HG03097 (cell line): ENCODE data around the gene MORN1.

Experiments used
- ATAC-seq: cut with Tn5 transposase; IDR thresholded peaks from one replicate; pipeline ENCODE4 v1.9.1; 2021; ENCODE audit not compliant: unreplicated experiment, low FRiP score

The MORN1 gene

DNA sequence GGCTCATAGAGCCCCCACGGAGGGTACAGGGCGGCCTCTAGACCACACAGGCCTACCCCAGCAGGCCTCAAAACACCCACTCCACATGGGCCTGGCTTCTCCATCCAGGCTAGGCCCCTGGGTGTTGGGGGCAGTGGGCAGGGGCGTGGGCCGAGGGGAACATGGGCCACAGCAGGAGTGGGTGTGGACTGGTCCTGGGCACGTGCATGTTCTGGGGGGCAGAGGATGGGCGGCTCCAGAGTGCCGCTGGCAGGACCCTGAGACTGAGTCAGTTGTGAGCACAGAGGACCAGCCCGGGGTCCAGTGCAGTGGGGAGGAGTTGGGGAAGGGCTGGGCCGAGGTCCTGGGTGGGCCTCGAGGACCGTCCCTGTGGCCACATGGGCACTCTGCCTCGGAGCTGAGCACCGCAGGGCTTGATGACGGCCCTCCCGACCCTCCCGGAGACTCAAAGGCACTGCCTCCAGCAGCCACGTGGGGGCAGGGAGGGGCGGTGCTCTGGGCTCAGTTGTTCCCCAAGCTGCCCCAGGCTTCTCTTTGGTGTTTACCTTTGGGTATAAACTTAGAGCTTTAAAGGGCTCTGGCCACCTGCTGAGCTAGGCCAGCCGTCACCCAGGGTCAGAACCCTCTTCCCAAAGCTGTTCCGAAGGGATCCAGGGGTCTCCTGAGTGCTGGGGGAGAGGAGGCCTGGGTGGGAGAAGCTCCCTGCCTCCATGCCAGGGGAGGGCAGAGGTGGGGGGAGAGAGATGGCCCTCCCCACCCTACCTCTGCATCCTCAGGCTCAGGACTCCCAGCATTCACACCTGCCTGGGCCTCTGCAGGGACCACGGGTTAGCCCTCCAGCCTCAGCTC is 79.9 kb downstream of the MORN1 start:
- ATAC-seq, result no peak

DNA sequence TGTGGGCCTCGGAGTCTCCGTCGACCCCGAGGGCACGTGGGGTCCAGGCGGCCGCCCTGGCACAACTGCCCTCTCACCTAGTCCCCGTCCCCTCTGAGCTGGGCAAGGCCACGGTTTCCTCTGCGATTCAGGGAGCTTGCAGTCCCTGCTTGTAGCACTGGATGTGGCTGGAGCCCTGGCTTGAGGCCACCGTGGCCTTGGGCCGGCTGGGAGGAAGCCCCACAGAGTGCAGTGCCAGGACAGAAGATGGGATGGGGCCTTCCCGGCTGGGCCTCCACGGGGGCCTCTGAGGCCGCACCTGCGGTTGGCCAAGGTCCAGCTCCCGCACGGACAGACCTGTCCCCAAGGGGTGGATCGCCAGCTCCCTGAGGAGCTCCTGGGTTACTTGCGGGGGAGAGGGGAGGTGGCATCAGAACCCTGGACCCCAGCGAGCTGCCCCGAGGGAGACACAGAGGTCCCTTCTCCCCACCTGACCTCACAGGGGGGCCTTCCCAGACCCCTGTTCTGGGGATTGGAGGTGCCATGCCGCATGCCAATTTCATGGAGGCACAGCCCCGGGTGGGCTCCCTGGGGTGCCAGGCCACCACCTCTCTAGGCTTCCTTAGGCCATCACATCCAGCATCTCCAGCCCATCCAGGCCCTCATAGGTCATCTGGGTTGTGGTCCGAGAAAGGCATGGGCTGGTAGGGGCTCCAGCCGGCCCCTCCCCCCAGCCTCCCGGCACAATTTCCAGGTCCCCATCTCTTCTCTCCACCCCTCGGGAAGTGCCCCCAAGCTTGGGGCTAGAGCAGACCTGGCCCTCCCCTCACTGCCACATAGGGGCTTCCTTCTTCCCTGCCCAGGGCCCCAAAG is 80.8 kb downstream of the MORN1 start:
- no peak for ATAC-seq

DNA sequence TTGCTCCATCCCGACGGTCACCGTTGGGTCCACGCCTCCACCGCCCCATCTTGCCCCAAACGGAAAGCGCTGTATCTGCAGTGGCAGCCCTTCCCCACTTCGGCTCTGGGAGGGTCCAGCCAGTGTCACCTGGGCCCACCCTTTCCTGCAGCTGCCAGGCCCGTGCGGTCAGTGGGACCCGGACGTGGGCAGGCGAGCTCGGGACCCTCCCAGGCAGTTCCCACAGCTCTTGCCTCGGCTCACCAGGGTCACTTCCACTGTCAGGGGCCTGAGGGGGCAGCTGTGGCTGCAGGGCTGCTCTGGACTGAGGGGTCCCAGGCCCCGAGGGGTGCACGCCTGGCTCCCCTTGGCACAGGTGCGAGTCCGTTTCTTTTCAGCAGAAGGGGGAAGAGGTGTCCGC is 82.5 kb downstream of the MORN1 start:
- ATAC-seq, result no peak

DNA sequence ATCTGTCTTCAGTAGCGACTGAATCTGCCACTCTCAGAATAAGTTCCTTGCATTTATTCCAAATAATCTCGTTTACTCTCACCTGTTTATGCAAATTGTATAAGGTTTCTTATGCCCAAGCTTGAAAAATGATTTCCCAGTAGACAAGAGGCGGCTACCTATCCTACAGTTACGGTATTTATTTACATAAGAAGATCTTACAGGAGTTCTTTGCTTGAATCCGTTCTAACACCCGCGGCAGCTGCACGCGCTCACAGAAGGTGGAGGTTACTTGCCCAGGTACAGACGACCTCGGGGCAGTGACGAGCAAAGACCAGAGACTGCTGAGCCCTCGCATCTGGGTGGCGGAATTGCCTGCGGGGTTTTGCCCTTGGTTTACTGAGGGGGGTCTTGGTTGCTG is 83.4 kb downstream of the MORN1 start:
- no peak for ATAC-seq

DNA sequence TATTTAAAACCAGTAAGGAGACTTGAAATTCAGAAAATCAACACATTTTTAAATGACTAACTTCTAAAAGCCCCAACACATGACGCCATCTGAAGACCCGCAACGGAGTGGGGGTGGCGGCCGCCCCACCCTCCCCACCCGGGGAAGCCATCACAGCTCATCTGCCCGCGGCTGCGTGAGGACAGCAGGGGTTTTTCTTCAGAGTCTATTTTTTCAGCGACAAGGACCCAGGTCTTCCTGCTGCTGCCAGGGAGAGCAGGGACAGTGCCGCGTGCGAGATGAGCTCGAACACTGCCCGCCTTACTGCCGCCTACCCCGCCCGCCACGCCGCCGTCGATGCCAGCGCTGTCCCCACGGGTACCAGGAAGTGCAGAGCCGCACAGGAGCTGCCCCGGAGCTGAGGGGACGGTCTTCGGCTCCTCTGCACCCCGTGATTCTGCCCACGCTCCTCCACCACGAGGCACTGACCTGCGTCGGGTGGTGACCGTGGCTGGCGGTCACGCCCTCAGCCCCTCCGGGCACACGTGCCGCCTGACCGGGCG is 84.2 kb downstream of the MORN1 start:
- no peak for ATAC-seq

DNA sequence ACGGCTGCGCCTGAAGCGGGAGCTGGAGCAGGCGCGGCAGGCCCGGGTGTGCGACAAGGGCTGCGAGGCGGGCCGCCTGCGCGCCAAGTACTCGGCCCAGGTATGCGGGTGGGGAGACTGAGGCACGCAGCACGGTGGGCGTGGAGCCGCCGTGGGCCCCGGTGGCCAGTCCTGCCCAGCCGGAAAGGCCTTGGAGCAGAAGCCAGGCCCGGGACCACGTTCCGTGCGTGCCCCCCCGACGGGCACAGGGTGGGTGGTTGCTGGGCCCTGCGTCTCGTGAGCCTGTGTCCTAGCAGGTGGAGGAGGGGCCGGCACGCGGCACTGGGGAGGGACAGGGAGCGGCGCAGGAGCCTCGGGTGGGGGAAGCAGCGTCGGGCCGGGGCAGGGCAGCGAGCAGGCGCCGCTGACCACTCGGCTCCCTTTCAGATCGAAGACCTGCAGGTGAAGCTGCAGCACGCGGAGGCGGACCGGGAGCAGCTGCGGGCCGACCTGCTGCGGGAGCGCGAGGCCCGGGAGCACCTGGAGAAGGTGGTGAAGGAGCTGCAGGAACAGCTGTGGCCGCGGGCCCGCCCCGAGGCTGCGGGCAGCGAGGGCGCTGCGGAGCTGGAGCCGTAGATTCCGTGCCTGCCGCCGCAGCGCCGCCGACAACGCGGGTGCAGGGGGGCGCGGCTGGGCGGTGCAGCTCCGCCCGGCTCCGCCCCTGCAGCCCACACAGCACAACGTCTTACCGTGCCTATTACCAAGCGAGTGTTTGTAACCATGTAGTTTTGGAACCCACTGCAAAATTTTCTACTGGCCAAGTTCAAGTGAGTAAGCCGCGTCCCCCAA is 85.0 kb downstream of the MORN1 start:
- no peak for ATAC-seq

DNA sequence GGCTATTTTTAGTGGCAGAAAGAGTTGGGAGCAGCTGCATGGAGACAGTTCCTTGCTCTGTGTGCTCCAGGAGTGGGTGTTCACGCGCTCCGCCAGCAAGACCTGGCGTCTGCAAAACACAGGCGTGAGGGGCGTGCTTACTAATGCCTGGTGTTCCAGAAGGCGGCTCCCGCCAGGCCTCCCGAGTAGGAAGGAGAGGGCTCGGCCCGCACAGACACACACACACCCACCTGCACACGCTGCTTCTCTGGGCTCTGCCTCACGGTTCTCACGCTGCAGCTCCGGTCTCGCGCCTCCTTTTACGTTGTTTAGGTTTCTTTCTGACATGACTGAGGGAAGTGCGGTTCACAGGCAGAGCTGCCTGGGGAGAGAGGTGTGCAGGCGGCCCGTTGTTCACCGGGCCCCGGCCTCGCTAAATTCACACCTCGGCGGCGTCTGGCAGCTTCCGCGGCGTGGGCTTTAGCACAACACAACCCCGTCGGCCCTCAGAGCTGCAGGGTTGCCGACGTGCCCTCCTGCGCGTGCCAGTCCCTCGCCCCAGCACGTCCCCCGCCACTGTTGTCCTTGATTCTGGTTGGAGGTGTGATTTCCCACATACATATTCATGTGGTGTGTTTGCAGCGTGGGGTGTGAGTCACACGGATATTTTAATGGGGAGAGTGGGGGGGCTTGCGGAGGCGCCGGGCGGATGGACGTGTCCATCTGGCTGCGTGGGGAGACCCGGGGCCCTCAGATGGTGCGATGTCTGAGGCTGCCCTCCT is 86.3 kb downstream of the MORN1 start:
- ATAC-seq, result no peak

DNA sequence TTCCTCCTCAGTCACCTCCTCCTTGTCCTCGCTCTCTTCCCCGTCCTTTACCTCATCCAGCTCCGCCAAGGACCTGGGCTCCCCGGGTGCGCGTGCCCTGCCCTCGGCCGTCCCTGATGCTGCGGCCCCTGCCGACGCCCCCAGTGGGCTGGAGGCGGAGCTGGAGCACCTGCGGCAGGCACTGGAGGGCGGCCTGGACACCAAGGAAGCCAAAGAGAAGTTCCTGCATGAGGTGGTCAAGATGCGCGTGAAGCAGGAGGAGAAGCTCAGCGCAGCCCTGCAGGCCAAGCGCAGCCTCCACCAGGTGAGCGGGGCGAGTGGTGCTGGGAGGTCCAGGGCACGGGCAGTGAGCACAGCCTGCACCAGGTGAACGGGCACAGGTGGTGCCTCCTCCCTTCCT is 87.1 kb downstream of the MORN1 start:
- ATAC-seq, result no peak

DNA sequence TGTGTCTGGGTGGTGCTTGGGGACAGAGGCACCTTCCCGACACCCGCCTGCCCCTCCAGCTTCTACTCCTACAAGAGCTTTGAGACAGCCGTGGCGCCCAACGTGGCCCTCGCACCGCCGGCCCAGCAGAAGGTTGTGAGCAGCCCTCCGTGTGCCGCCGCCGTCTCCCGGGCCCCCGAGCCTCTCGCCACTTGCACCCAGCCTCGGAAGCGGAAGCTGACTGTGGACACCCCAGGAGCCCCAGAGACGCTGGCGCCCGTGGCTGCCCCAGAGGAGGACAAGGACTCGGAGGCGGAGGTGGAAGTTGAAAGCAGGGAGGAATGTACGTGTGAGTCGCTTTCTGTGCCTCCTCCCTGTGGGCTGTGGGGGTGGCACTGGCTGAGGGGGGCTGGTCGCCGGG is 87.6 kb downstream of the MORN1 start:
- ATAC-seq, result no peak

DNA sequence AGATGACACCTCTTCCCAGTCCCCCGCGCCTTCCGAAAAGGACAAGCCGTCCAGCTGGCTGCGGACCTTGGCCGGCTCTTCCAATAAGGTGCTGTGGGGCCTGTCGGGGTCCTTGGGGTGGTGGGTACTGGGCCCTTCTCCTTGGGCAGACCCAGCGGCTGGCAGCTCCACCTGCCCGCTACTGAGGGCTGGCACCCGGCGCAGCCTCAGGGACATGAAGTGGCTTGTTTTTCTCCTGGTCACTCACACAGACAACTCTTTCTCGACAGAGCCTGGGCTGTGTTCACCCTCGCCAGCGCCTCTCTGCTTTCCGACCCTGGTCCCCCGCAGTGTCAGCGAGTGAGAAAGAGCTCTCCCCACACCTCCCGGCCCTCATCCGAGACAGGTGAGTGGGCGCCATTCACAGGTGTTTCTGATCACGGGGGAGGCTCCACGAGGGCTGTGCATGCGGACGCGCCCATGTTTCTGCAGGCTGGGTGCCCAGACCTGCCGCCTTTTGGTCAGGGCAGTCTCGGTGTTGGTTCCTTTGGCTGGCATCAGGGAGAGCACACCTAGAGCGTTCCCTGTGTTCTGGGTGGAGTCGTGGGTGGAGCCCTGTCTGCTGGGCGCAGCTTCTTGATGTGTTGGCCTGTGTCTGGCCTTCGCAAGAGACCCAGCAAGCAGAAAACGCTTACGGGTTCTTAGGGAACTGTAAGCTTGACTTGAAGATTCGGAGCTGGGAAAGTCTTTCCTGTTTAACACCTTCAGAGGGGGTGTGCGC is 88.2 kb downstream of the MORN1 start:
- ATAC-seq, result no peak

DNA sequence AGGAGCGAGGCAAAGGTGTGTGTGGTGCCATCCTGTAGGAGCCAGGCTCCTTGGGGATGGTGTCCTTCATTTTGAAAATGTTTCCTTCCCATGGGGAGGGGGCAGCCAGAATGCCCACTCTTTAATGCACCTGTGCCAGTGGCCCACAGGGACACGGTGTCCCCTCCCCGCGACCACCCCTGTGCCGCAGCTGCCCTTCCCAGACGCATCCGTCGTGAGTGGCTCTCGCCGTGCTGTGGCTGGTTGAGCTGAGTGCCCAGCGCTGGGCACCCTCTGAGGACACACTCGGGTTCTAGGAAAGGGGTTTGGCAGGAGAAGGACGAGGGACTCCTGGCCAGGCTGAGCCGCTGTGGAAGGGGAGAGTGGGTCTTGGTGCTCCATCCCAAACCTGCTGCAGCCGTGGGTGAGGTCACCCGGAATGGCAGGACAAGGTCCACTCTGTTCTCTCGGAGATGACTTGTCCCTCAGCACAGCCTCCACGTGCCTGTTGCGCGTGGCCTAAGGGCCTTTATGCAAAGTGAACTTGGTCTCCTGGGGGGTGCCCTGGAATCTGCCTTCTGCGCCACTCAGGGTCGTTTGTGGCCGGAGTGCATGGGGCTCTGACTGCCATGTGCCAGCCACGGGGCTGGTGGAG is 88.9 kb downstream of the MORN1 start:
- no peak for ATAC-seq

DNA sequence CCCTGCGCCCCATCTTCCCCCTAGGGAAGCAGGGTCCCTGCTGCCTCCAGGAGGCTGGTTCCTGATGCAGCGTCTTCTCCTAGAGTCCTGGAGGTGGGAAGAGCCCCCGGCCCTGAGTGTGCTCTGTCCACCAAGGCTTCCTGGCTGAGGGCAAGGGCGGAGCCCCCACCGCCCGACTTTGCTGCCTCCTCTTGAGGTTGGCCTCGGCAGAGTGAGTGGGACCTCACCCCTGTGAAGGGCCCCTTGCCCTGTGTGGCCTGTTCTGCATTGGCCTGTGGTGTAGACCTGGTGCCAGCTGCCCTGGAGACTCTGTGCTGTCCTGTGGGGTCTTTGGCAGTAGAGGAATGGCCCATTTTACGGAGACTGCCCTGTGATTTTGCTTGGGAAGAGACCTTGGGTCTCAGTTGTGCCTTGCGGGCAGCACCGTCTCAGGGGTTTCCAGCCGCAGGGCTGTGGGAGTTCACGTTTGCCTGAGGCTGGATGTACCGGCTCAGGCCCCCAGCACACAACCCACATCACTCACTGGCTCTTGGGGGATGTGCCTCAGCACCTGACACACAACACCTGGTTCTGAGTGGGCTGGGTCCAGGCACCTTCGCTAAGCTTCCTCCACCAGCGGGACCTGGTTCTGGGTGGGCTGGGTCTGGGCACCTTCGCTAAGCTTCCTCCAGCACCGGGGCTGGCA is 89.6 kb downstream of the MORN1 start:
- ATAC-seq, result no peak

DNA sequence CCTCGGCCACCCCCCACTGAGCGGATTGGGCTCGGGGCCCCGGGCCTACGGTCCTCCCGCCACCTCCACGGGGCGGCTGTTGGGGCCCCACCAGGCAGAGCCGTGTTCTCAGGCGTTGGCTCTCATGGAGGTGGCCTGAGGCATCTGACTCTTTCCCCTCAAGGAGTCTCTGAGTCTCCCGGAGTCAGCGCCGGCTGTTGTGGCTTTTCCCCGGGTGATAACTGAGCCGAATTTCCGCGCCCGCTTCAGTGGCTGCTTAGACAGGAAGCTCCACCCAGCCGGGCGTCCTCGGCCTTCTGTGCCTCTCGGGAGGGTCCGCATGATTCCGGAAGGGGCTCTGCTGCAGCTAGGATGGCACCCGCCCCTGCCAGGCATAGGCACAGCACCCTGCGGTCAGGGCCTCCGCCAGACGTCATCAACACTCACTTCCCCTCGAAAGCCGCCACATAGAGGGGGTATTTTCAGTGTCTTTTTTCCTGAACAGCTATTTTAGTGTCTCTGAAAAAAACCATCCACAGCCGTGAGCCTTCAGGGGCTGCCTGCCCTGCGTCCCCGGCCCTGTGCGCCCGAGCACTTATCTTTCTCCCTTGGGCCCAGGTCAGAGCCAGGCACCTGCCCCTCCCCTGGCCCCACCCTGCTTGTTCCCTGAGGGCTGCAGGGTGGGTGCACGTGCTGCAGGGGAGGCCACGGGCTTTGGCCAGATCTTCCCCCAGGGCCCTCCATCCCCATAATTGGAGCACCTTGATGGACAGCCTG is 90.3 kb downstream of the MORN1 start:
- ATAC-seq, result peak; percentile 56

DNA sequence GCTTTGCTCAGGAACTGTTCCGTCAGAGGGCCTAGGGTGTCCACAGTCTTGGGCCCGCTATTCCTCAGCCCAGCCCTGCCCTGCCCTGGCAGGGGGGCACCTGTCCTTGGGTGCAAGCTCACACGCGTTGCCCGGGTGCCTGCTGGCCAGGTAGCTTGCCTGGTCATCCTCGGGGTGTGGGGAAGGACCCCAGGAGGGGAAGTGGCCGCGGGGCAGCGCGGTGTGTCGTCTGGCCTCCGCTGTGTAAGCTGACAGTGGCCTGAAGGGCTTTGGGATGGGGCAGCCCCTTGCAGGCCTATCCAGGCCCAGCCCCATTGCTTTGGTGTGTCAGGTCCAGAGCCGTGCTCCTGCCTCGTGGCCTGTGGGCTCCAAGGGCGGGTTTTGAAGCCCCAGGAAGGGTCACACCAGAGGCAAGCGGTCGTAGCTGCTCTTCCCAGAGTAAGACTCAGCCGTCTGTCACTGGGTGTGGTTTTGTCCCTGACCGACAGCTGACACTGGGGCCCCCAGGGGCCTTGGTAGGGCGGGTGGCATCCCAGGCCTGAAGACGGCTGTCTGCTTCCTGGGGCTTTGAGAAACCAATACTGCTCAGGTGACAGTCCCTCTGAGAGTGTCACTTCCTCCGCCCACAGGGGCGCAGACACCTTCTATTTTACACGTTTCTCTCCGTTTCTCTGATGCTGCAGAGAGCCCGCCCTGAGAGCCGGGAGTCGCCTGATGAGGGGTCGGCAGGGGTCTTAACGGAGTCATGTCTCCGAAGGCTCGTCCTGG is 91.2 kb downstream of the MORN1 start:
- ATAC-seq, result peak; percentile 50

DNA sequence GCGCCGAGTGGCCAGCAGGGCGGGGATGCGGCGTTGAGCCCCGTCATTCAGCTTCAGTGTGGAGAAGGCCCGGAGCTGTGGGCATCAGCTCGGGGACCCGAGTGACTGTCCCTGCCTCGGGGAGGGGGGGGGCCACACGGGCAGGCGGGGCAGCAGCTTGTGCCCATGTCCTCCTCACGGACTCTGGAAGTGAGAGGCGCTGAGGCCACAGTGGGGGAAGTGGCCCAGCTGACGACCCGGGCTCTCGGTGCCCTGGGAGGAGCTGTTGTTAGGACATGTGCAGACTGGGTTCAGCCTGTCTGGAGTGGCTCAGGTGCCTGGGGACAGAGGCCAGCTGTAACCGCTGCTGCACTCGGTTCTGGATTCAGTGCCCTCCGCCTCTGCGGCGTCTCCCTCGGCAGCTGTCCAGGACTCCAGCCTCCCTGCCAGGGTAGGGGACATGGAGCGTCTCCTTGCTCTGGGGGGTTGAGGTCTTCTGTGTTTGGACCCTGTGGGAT is 92.2 kb downstream of the MORN1 start:
- no peak for ATAC-seq

DNA sequence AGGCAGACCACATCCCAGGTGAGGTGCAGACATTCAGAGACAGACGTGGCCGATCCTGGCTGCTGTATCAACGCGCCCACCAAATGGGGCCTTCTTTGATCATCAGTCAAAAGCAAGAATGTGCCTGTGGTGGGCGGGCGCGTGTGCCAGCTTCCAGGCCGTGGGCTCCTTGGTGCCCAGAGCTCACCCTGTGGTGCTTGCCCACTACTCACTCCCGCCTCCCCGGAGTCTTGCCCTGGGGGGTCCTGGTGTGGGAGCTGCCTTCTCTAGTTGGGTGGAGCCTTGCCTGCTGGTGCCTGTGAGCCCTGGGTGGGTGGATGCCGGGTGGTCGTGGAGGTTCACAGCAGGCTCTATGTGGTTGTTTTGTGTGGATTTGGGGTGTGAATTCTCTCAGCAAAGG is 92.7 kb downstream of the MORN1 start:
- no peak for ATAC-seq
